DMS114 treated with DMSO at 0.1 percent for 48 hours (cell line): ENCODE measurements around the gene CA5A.

Source experiments
- DNase-seq: peaks from one replicate; lab custom pipeline; 2025; ENCODE audit not compliant: unreplicated experiment; lab: John Stamatoyannopoulos, UW

CA5A gene

DNA sequence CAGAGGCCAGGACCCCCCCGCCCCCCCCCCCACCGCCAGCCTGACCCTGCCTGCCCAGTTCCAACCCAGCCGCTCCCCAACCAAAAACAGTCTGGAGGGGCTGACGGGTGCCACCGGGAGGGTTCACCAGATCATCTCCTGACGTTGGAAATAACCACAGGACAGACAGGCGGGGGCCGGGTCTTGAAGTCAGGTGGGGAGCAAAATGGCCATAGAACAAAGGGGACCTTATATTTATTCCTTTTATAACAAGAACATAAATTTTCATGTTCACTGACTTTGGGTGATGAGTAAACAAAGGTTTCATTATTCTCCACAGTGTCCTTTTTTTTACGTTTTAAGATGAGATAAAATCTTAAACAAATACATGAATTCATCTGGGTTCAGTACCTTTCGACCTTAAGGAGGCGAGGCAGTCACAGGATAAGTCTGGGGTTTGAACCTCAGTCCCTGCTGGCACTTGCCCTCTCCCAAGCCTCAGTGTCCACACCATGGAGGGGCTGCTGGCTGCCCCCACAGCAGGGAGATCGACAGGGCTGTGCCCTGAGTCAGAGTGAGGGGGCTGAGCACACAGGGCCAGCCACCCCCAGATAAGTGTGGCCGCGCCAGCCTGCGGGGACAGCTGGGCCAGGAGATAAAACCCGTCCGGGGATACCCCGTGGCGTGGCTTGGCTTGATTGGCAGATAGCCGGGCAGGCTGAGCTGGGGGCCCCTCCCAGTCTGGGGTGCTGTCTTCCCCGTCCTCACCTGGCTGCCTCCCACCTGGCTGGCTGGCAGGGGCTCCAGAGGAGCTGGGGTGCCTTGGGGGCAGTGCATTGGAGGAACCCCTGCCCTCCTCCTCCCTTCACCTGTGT is 82.0 kb downstream of the CA5A start:
- no peak for DNase-seq

DNA sequence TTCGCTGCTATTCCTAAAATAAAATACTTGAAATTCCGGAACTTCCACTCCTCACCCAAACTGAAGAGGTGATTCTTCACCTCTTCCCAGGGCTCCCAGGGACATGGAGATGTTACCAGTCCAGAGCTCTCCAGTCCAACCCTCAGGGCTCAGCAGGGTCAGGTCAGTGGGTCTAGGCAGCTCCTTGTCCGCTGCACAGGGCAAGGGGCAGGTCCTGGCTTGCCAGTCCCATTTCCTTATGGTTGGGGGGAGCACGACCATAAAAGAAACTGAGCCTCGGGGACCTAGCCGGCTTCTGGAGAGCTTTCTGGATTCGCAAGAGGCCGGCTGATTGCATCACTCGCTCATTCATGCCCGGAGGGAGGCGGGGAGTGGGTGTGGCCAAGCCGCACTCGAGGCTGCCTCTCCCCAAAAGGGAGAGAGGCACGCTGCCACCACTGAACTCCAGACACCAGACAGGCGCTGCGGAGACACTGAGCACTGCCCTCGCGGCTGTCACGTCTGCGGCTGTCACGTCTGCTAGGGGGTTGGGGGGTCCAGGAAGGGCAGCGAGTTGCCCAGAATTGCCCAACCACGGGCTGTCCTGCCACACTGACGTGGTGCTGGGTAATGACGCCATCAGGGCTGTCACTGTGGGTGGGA is 82.8 kb downstream of the CA5A start:
- DNase-seq = peak; percentile 13

GRCh38 chr16:87851601-87852000 is 84.7 kb downstream of the CA5A start:
- DNase-seq = no peak

GRCh38 chr16:87851141-87851587 is 85.2 kb downstream of the CA5A start:
- DNase-seq = no peak

DNA sequence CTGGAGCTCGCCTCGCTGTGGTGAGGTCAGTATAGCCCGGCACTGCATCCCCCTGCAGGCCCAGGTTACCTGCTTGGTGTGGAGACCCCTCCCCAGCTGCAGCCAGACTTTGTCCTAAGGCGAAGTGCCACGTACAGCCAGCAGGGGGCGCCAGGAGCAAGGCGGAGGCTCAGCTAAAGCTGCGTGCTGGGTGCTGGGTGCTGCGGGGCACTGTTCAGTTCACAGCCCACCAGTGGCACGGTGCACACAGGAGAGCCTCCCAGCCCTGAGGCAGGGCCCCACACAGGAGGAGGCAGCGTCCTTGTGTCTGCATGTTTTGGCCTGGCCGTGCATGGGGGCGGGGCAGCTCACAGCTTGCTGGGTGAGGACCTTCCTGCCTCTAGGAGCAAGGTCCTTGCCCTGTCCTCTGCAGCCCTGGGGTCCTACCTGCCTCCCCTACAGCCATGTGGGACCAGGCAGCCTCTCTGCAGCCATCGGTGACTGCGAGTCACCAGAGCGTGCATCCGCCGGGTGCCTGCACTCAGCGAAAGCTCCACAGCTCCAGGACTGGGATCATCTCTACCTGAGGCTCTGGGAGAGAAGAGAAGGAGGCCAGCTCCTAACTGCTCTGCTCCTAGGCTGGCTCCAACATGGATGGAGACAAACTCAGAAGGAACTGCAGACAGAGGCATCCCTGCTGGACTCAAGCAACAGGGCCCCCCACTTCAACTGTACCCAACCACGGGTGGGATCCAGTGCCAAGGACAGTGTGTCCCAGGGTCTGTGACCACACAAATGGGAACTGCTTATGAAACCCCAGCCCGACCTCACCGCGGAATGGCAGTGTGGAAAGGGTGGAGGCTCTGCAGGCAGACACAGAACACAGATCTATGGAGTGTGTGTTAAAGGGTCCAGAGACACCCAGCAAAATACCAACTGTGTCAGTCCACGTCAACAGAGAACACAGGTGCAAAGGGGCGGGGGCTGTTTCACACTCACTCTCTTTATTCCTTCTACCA is 86.0 kb downstream of the CA5A start:
- peak; percentile 32 for DNase-seq

GRCh38 chr16:87849419-87850008 is 86.8 kb downstream of the CA5A start:
- DNase-seq = no peak

DNA sequence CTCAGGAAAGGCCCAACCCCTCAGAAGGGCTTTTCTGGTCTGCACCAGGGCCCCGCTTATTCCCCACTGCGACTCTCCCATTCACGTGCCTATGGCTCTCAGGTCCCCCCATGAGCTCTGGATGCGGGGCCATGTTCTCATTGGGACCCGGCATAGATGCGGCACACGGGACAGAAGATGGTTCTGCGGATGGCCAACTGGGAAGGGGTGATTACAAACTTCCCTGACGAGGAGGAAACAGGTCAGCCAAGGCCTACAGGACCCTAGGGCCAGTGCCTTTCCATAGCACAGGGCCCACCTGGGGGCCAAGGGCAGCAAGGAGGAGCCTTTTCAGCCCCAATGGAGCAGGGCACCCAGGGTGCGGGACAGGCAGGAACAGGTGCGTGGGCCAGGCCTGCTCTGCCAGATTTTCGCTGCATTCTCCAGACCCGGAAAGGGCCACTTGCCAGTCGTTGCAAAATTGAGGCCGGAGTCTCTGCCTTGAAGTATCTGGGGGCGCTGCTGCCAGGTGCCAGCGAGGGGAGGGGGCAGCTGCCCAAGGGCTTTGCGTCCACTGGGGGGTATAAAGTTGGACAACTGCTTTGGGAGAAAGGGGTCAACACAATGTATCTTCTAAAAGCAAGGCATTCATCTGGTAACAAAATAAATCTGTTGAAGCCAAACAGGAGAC is 87.5 kb downstream of the CA5A start:
- DNase-seq = no peak

DNA sequence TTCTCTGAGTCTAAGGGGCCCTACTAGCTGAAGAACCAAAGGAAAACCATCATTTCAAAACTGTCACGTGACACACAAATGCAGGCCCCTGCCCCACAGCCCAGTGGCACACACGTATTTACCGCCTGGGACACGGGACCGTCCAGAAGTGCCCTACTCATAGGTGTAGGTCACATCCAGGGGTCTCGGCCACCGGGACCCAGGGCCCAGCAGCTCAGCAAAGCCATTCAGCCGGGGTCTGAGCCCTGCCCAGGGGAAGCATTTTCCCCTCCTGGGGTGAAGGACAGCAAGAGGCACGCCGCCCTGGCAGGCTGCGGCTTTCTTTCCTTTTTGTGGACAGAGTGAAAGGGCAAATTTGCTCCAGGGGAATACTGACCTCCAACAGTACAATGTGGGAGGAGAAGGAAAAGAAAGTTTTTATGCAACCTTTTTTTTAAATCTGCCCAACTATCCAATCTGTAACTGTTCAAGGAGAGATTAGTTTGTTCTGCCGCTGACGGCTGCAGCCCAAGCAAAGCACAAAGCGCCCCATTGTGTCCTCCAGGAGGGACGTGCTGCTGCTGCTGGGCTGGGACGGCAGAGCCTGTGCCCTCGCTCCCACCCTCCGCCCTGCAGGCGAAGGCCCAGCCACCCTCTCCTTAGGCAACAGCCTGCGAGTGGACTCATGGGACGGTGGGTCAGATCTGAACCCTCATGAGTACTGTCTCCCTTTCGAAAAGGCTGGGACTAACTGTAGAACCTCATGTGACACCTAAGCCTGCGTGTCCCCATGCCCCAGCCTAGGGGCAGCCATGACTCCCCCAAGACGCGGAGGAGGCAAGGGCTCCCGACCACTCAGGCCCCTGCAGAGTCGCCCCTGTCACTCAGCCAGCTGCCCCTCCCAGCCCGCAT is 88.3 kb downstream of the CA5A start:
- no peak for DNase-seq

DNA sequence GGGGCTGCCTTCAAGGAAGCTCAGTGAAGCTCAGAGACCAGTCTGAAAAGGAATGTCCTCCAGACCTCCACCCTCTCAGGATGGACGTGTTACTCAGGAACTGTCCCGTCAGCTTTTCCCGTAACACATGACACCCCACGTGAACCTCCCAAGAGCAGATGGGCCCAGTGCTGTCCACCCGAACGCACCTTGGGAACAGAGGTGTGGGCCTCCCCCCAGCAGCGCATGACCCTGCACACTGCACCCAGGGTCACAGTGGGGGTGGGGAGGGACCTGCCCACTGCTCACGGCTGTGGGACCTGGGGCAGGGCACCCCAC is 88.9 kb downstream of the CA5A start:
- no peak for DNase-seq

DNA sequence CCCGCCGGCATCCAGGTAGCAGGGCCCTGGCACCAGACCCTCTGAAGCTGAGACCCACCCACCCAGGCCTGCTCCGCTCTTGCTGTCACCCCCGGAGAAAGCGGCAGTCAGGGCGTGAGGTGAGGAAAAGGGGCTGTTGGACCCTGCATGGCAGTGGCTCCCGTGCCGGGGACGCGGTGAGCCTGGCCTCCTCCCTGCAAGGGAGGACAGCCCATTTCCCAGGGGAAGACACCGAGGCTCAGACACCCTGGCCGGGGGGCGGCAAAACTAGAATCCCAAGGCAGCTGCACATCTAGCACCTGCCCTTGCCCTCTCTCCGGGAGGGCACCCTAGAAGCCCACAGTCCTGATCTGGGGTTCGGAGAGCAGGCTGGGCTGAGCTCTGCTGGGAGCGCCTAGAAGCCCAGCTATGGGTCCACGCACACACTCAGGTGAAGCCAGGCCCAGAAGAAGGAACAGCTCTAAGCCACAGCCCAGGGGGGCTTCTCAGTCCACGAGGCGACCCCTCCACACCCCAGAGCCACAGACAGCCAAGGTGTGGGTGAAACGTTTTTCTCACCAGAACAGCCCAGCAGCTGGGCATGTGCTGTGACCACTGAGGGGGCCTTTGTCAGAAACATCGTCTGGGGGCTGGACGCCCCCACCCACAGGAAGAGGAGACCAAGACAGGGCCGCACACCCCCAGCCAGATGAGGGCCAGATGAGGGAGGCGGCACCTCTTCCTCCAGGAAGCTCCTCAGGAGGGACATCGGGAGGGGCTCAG is 89.4 kb downstream of the CA5A start:
- no peak for DNase-seq

- no peak for DNase-seq
These were observed 90.3 kb downstream of the CA5A start for GRCh38 chr16:87845807-87846619.

- no peak for DNase-seq
These were observed 91.1 kb downstream of the CA5A start for GRCh38 chr16:87845213-87845612.

GRCh38 chr16:87844809-87845208 is 91.5 kb downstream of the CA5A start:
- DNase-seq = no peak

DNA sequence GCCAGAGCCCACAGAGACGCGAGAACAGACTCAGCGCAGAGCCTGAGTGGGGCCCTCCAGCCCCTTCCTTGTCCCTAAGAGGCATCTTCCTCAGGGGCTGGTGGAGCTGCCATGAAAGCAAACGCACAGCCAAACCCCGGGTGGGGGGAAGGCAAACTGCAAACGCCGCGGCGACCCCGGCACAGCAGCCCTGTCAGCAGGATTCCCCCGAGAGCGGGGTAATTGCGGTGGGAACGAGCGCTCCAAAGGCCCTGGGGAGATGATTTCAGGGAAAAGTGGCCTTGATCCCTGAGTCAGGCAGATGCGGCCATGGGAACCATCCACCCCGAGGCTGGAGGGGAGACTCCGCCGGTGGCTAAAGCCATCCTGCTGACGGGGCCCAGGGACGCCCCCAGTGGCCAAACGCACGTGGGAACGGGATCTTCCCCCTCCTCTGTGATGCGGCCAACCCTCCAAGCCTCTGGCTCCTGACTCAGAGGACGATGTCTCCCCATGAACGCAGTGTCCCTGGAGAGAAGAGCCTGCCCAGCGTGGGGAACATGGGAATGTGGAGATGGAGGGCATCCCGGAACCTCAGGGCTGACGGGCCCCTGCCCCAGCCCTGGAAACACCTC is 92.1 kb downstream of the CA5A start:
- no peak for DNase-seq

DNA sequence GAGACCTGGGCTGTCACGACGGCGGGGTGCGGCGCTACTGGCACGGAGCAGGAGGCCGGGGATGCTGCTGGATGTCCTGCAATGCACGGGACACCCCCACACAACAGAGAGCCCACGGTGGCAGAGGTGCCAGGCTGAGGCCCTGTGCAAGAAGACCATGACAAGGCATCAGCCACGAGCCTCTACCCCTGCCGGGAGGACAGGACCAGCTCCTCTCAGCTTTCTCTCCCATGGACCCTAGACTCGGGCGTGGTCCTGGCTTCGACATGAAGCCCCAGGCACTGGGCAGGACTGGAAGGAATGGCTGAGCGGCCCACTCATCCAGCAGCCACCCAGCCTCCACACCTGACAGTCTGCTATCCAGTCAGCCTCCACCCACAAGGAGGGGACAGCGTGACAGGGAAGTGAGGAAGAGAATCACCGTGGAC is 92.6 kb downstream of the CA5A start:
- DNase-seq = no peak

DNA sequence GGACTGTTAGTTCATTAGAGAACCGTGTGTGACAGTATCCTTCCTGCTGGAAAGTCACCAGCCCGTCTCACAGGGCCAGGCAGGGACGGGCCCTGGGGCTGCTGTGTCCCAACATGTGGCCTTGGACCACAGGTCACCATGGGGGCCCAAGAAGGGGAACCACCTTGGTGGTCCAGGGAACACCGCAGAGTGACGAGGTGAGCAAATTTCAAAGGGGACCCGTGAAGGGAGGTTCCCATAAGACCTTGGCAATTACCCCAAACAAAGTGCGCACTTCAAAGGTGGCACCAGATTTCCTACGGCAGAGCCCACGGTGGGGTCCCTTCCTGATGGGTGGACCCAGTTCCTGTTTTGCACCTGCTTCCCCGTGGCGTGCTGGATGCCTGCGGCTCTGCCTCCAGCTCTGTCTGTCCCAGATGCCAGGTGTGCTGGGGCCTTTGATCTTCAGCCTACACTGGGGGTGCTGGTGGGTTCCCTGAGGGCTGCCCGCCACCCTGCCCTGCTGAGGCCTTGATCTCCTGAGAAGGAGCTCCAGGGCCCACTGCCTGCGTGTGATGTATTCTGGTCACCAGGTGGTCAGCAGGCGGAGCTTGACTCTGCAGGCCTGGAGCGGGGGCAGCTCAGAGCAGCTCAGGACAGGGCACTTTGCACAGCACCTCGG is 94.0 kb downstream of the CA5A start:
- DNase-seq = no peak
